HepG2 (cell line): ENCODE results near the gene FGD5. TPM values are rescaled to one million over a fixed set of nuclear protein-coding genes. Genes with fewer than 3 reads are reported as not detected.

ENCODE experiments used
- ATAC-seq: fragments of 200-7000 bp; cut with Tn5 transposase; 3 replicates; pipeline ENCODE4 v1.9.1; 2020; ENCODE audit warnings: mild to moderate bottlenecking, moderate library complexity
- BruUV-seq: library from RNA; stranded (reverse); fragments of 400-500 nt; replicated peaks from 2 replicates; lab custom pipeline; 2021; lab: Mats Ljungman, UMichigan
- CTCF ChIA-PET: fragments of 300-600 bp; formaldehyde crosslinking; extraction: SDS; loops from one replicate; lab custom pipeline; 2021; ENCODE audit warnings: low total read pairs, inconsistent platforms, low intra/inter-chr PET ratio; lab: Yijun Ruan, JAX
- POLR2A ChIA-PET: fragments of 350-600 bp; sonication (Branson Sonifier 250); formaldehyde crosslinking; loops from one replicate; lab custom pipeline; 2020; ENCODE audit warnings: antibody characterized with exemption, inconsistent platforms; lab: Yijun Ruan, JAX
- DNase-seq: peaks from one replicate; pipeline ENCODE4 v3.0.0-alpha.2; 2015; ENCODE audit warnings: low spot score
- FAIRE-seq: peaks from 3 replicates; lab custom pipeline; 2011; peaks lifted over from hg19 to GRCh38; lab: Jason Lieb, UNC
- H2AFZ ChIP-seq: one replicate; pipeline ENCODE4 v1.6.1; 2011; ENCODE audit warnings: low read length, inconsistent platforms
- H3K27ac ChIP-seq: fragments of 300-600 bp; 3 replicates; pipeline ENCODE4 v1.8.0; 2011; ENCODE audit warnings: mixed run types, mild to moderate bottlenecking, mixed read lengths, low read length, inconsistent platforms; ENCODE audit not compliant: insufficient read depth; ENCODE audit errors: extremely low read length
- H3K27me3 ChIP-seq, 2 experiments: fragments of 200-600 bp in 1 of 2; 2 replicates in 1 of 2; 3 replicates in 1 of 2; pipeline versions ENCODE4 v1.6.0 to v1.8.0; 2011; ENCODE audit warnings: low read length in 2 of 2, mild to moderate bottlenecking in 2 of 2, moderate library complexity in 2 of 2, inconsistent platforms in 1 of 2; ENCODE audit not compliant: insufficient read depth in 2 of 2, control insufficient read depth in 1 of 2
- H3K36me3 ChIP-seq, 2 experiments: fragments of 200-600 bp in 1 of 2; replicated peaks in 1 of 2; 2 replicates in 1 of 2; 3 replicates in 1 of 2; pipeline versions ENCODE4 v1.5.1 to v1.8.0; 2011; ENCODE audit warnings: low read length in 2 of 2, inconsistent platforms in 1 of 2; ENCODE audit not compliant: insufficient read depth in 2 of 2, control insufficient read depth in 1 of 2
- H3K4me1 ChIP-seq: 2 replicates; pipeline ENCODE4 v1.5.1; 2012; ENCODE audit warnings: low read length, inconsistent platforms; ENCODE audit not compliant: insufficient read depth
- H3K4me2 ChIP-seq: 2 replicates; pipeline ENCODE4 v1.6.0; 2011; ENCODE audit warnings: low read depth, low read length, inconsistent platforms
- H3K4me3 ChIP-seq, 3 experiments: fragments of 200-600 bp in 1 of 3; sonication (generic), shearing (Covaris generic) in 1 of 3; replicated peaks in 1 of 3; 2 replicates each; pipeline ENCODE4 v1.5.1; 2011 to 2016; ENCODE audit warnings: low read length in 3 of 3, inconsistent platforms in 2 of 3, low read depth in 2 of 3, mild to moderate bottlenecking in 2 of 3, control low read depth in 1 of 3, mixed read lengths in 1 of 3; ENCODE audit not compliant: insufficient read depth in 1 of 3
- H3K79me2 ChIP-seq: one replicate; pipeline ENCODE4 v1.6.1; 2011; ENCODE audit warnings: low read length, inconsistent platforms; ENCODE audit not compliant: insufficient read depth
- H3K9ac ChIP-seq: 2 replicates; pipeline ENCODE4 v1.6.0; 2011; ENCODE audit warnings: mild to moderate bottlenecking, low read depth, low read length, inconsistent platforms; ENCODE audit not compliant: insufficient read depth
- H3K9me3 ChIP-seq: 2 replicates; pipeline ENCODE4 v1.5.1; 2012; ENCODE audit warnings: mild to moderate bottlenecking, low read length
- H4K20me1 ChIP-seq: 2 replicates; pipeline ENCODE4 v1.6.0; 2011; ENCODE audit warnings: inconsistent platforms, mild to moderate bottlenecking, low read length, moderate library complexity; ENCODE audit not compliant: insufficient read depth
- LRRFIP1 ChIP-seq: sonication (generic); formaldehyde crosslinking; conservative IDR thresholded peaks from 2 replicates; pipeline ENCODE4 v1.4.0; 2020; ENCODE audit warnings: missing genetic modification reagents
- ZBTB25 ChIP-seq: IDR thresholded peaks from 2 replicates; pipeline ENCODE4 v1.6.1; 2018; ENCODE audit warnings: missing genetic modification reagents
- ZNF264 ChIP-seq: sonication (generic); formaldehyde crosslinking; IDR thresholded peaks from 2 replicates; pipeline ENCODE4 v1.4.0; 2020; ENCODE audit warnings: missing genetic modification reagents
- ZNF687 ChIP-seq: sonication (generic); formaldehyde crosslinking; IDR thresholded peaks from 2 replicates; pipeline ENCODE4 v1.5.1; 2020; ENCODE audit warnings: mild to moderate bottlenecking, missing genetic modification reagents, moderate library complexity
- ZNF710 ChIP-seq: sonication (generic); formaldehyde crosslinking; IDR thresholded peaks from 2 replicates; pipeline ENCODE4 v1.5.0; 2020; ENCODE audit warnings: mild to moderate bottlenecking, missing genetic modification reagents, borderline replicate concordance
- ZNF788 ChIP-seq: sonication (generic); formaldehyde crosslinking; IDR thresholded peaks from 2 replicates; pipeline ENCODE4 v1.5.0; 2020; ENCODE audit warnings: mild to moderate bottlenecking, missing genetic modification reagents, borderline replicate concordance
- WGBS: methylation state at CpG from one replicate; pipeline ENCODE4 v1.1.6; 2017; ENCODE audit warnings: low lambda C conversion rate; 5-methylcytosine and 5-hydroxymethylcytosine counted together
- in situ Hi-C: cut with HindIII; loops from 2 replicates; pipeline ENCODE4 v1.10.0; 2017; ENCODE audit warnings: low pct_unique_long_range_greater_than_20kb; ENCODE audit not compliant: extremely low pct_ligation_motif_present
- intact Hi-C: fragments of 100-400 bp; cut with micrococcal nuclease; formaldehyde crosslinking; loops from one replicate; pipeline ENCODE4 v1.10.0; 2022; ENCODE audit not compliant: unreplicated experiment
- polyA plus RNA-seq, 8 experiments: library from polyadenylated mRNA; depleted of rRNA in 3 of 8; stranded (reverse) in 7 of 8; unstranded in 1 of 8; fragments of >200 nt; fragmentation: Illumina TruSeq in 4 of 8; extraction: Trizol in 4 of 8; gene quantifications; 2 replicates each; pipeline versions ENCODE4 v1.2.1 to v1.2.3, GENCODE V29; 2011 to 2016; ENCODE audit warnings: low read depth in 4 of 8, missing spikeins in 1 of 8, mixed read lengths in 1 of 8; ENCODE audit not compliant: insufficient read depth in 1 of 8
- total RNA-seq, 5 experiments: library from RNA; depleted of rRNA; stranded (reverse); fragments of >200 nt; fragmentation: Illumina TruSeq; extraction: Trizol; gene quantifications; 2 replicates each; pipeline ENCODE4 v1.2.3, GENCODE V29; 2016; ENCODE audit warnings: low read depth in 1 of 5

The FGD5 gene
- total and polyA plus RNA-seq, 2 of the 13 experiments (the other 11 are each of a cell fraction or from before 2014, with no cell fraction given): 0.17 TPM; not detected in 1

GRCh38 chr3:14824646-14825045 lies 5.9 kb downstream of the FGD5 start (continued):
- no peak for TF ChIP-seq ZNF710 (CRISPR knock-in tag)
- TF ChIP-seq ZNF264 (CRISPR knock-in tag): no peak

- Histone ChIP-seq H3K4me2 (no peak overlapping the region), H4K20me1 (no peaks in the 10 kb centered on the region), H3K9ac (no peak overlapping the region), H3K79me2 (no peaks in the 10 kb centered on the region), H3K36me3 (no peaks in the 10 kb centered on the region; a peak in 1 of 5 replicates), H3K9me3 (no peaks in the 10 kb centered on the region), H3K27ac (no peak overlapping the region), H3K4me3 (no peak overlapping the region), H2AFZ (no peak overlapping the region), H3K27me3 (peaks cover 0 to 32% of the 10 kb centered on the region in 2 experiments; a peak in 2 of 5 replicates), H3K4me1 (no peaks in the 10 kb centered on the region)
- TF ChIP-seq LRRFIP1: no peak
- TF ChIP-seq ZNF788 (CRISPR knock-in tag): no peak
- TF ChIP-seq ZBTB25: no peak
- TF ChIP-seq ZNF687 (CRISPR knock-in tag): no peak
- BruUV-seq: no TSS peak
- DNase-seq (no peak), ATAC-seq (no peak), FAIRE-seq (no peak)
- in situ Hi-C loops: no loop called here
- CTCF ChIA-PET: no interaction called here
- WGBS: 22% methylated on average over 4 of the region's 4 CpGs
- intact Hi-C loops: no loop called here
- POLR2A ChIA-PET: no interaction called here
Observed at GRCh38 chr3:14826069-14826468, 7.3 kb downstream of the FGD5 start.
